Skeletal muscle tissue (tissue), 4 donors: ENCODE results near the gene COL4A5. TPM values are rescaled to one million over a fixed set of nuclear protein-coding genes. Genes with fewer than 3 reads are reported as not detected.

Source experiments
- H3K27ac ChIP-seq: one replicate; pipeline ENCODE4 v1.7.0; 2013; ENCODE audit warnings: mild to moderate bottlenecking, low read depth, low read length, inconsistent platforms
- H3K27me3 ChIP-seq, 3 donors: one replicate each; pipeline ENCODE4 v1.7.0; 2013; ENCODE audit warnings: low read length in 3 of 3; ENCODE audit not compliant: control insufficient read depth in 3 of 3, insufficient read depth in 3 of 3
- H3K36me3 ChIP-seq, 3 donors: one replicate each; pipeline ENCODE4 v1.7.0; 2013; ENCODE audit warnings: low read length in 3 of 3; ENCODE audit not compliant: control insufficient read depth in 3 of 3, insufficient read depth in 3 of 3
- H3K4me1 ChIP-seq, 3 donors: one replicate each; pipeline ENCODE4 v1.7.0; 2013; ENCODE audit warnings: low read length in 3 of 3, mild to moderate bottlenecking in 3 of 3; ENCODE audit not compliant: control insufficient read depth in 3 of 3, insufficient read depth in 3 of 3
- H3K4me3 ChIP-seq, 3 donors: one replicate each; pipeline ENCODE4 v1.7.0; 2013; ENCODE audit warnings: low read length in 3 of 3
- H3K9ac ChIP-seq, 3 donors: one replicate each; pipeline ENCODE4 v1.7.0; 2013; ENCODE audit warnings: low read length in 3 of 3, mild to moderate bottlenecking in 3 of 3, moderate library complexity in 2 of 3, low read depth in 1 of 3
- H3K9me3 ChIP-seq, 3 donors: one replicate each; pipeline ENCODE4 v1.7.0; 2013; ENCODE audit warnings: low read length in 3 of 3; ENCODE audit not compliant: control insufficient read depth in 3 of 3
- total RNA-seq: library from RNA; depleted of rRNA; stranded (reverse); fragments of >200 nt; gene quantifications from one replicate; pipeline ENCODE4 v1.2.3, GENCODE V29; 2014
- donor health status: Osteomylitis.

COL4A5 gene
- total RNA-seq, 1 donor from 2014 or later = 17.2 TPM

DNA sequence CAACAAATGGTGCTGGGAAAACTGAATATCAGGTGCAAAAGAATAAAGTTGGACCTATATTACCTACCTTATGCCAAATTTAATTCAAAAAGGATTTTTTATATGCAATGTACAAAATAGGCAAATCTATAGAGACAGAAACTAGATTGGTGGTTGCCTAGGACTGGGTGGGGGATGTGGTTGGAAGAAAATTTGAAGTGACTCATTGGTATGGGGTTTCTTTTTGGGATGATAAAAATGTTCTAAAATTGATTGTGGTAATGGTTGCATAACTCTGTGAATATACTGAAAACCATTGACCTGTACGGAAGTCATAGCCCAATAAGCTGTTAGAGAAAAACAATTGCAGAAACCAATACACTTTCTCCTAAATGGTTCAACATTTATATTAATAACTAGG, 72.1 kb downstream of the COL4A5 start:
- no peaks in the 10 kb centered on the region for H3K4me1 ChIP-seq
- no peaks in the 10 kb centered on the region for H3K27me3 ChIP-seq
- H3K27ac ChIP-seq = no peak overlapping the region
- no peaks in the 10 kb centered on the region for H3K9me3 ChIP-seq
- H3K36me3 ChIP-seq = no peaks in the 10 kb centered on the region
- no peak overlapping the region for H3K4me3 ChIP-seq
- no peak overlapping the region for H3K9ac ChIP-seq

DNA sequence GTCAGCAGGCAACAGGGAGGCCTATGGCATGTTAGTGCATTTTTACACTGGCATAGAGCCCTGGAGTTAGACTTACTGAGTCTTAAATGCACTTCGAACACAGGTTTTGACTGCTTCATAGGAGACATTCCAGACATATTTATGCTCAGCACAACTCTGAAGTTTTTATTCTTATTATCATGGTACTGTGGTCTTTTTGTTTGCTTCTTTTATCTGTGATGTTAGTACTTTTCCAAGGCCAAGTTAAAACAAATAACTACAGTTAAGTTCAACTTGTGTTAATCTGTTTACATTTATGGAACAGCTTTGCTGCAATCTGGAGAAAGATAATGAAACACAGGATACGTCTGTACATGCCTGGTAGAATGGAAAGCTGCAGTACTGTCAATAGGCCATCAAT, 76.5 kb downstream of the COL4A5 start:
- Histone ChIP-seq H3K4me3 (no peak overlapping the region), H3K9ac (no peak overlapping the region), H3K9me3 (no peaks in the 10 kb centered on the region), H3K27me3 (no peaks in the 10 kb centered on the region), H3K27ac (no peak overlapping the region), H3K36me3 (no peaks in the 10 kb centered on the region), H3K4me1 (no peaks in the 10 kb centered on the region)

GRCh38 chrX:108527724-108528123, 88.1 kb downstream of the COL4A5 start:
- Histone ChIP-seq H3K9ac (no peak overlapping the region), H3K27me3 (peaks cover 0 to 11% (median 0%) of the 10 kb centered on the region in 3 donors), H3K4me1 (no peaks in the 10 kb centered on the region), H3K27ac (no peak overlapping the region), H3K9me3 (no peaks in the 10 kb centered on the region), H3K4me3 (no peak overlapping the region), H3K36me3 (no peaks in the 10 kb centered on the region)

DNA sequence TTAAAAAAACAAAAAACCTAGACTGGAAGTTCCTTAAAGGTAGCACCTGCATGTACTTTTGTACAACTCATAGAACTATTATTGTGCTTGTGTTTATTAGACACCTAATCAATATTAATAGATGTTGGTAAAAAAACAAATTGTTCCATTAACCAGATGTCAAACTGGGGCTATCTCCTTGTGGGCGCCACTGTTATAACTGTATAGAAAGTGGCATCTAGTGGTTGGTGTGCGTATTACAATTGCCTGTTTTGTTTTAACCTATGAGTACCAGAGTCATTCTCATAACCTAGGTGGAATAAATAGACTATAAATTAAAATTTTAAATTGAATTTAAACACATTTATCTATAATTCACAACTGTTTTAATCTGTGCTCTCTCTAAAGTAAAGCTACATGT, 97.4 kb downstream of the COL4A5 start:
- Histone ChIP-seq H3K4me1 (no peaks in the 10 kb centered on the region), H3K36me3 (no peaks in the 10 kb centered on the region), H3K27me3 (no peaks in the 10 kb centered on the region), H3K9ac (no peak overlapping the region), H3K9me3 (no peaks in the 10 kb centered on the region), H3K4me3 (no peak overlapping the region), H3K27ac (no peak overlapping the region)

DNA sequence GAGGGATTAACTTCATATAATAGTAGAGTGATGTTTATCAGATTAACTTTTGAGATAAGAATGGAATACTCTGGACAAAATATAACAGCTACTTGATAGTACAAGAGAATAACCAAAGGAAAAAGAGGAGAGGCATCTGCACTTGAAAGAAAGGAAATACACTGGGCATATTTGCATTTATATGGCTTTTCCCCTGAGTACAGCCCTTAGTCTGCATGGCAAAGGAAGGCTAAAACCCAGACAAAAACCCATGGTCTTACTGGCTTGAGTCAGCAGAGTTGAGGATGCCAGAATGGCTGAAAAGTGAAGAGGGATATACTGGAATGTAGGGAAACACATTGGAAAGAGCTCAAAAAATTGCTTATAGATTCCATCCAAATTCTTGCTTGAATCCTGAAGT, 101.6 kb downstream of the COL4A5 start:
- H3K27me3 ChIP-seq = no peaks in the 10 kb centered on the region
- H3K4me1 ChIP-seq = no peaks in the 10 kb centered on the region
- no peak overlapping the region for H3K27ac ChIP-seq
- H3K9me3 ChIP-seq = no peaks in the 10 kb centered on the region
- no peaks in the 10 kb centered on the region for H3K36me3 ChIP-seq
- H3K9ac ChIP-seq = no peak overlapping the region
- H3K4me3 ChIP-seq = no peak overlapping the region

GRCh38 chrX:108557580-108557979, 117.9 kb downstream of the COL4A5 start:
- no peaks in the 10 kb centered on the region for H3K9me3 ChIP-seq

GRCh38 chrX:108558217-108558616, 118.6 kb downstream of the COL4A5 start:
- Histone ChIP-seq H3K27ac (no peak overlapping the region), H3K36me3 (no peaks in the 10 kb centered on the region), H3K4me3 (no peak overlapping the region), H3K27me3 (no peaks in the 10 kb centered on the region), H3K4me1 (no peaks in the 10 kb centered on the region), H3K9ac (no peak overlapping the region), H3K9me3 (no peaks in the 10 kb centered on the region)

More at GRCh38 chrX:108557580-108557979, 117.9 kb downstream of the COL4A5 start:
- Histone ChIP-seq H3K9ac (no peak overlapping the region), H3K27ac (no peak overlapping the region), H3K36me3 (no peaks in the 10 kb centered on the region), H3K27me3 (no peaks in the 10 kb centered on the region), H3K4me3 (no peak overlapping the region), H3K4me1 (no peaks in the 10 kb centered on the region)

GRCh38 chrX:108573136-108573535, 133.5 kb downstream of the COL4A5 start:
- no peak overlapping the region for H3K4me3 ChIP-seq
- no peaks in the 10 kb centered on the region for H3K4me1 ChIP-seq
- H3K27ac ChIP-seq = no peak overlapping the region
- H3K36me3 ChIP-seq = no peaks in the 10 kb centered on the region
- no peak overlapping the region for H3K9ac ChIP-seq
- no peaks in the 10 kb centered on the region for H3K9me3 ChIP-seq
- H3K27me3 ChIP-seq = no peaks in the 10 kb centered on the region

DNA sequence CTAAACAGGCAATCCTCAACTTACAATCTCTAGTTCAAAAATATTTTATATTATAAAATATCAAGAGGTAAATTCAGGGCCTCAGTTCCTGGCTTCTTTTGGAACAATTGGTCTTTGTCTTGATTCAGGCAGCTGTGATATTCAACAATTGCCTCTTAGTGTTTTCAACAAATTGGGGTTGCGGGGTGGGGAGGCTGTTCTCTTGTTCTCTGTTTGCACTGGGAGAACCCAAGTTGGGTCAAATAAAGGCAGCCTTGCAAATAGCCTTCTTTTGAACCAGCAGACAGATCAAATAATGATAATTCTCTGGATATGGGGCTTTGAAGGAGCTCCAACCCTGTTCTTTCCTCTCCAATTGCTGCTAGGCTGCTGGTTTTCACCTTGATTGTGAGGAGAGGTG, 142.5 kb downstream of the COL4A5 start:
- H3K4me1 ChIP-seq = no peaks in the 10 kb centered on the region
- H3K36me3 ChIP-seq = no peaks in the 10 kb centered on the region
- no peaks in the 10 kb centered on the region for H3K9me3 ChIP-seq
- H3K9ac ChIP-seq = no peak overlapping the region
- H3K4me3 ChIP-seq = no peak overlapping the region
- no peaks in the 10 kb centered on the region for H3K27me3 ChIP-seq
- H3K27ac ChIP-seq = no peak overlapping the region

DNA sequence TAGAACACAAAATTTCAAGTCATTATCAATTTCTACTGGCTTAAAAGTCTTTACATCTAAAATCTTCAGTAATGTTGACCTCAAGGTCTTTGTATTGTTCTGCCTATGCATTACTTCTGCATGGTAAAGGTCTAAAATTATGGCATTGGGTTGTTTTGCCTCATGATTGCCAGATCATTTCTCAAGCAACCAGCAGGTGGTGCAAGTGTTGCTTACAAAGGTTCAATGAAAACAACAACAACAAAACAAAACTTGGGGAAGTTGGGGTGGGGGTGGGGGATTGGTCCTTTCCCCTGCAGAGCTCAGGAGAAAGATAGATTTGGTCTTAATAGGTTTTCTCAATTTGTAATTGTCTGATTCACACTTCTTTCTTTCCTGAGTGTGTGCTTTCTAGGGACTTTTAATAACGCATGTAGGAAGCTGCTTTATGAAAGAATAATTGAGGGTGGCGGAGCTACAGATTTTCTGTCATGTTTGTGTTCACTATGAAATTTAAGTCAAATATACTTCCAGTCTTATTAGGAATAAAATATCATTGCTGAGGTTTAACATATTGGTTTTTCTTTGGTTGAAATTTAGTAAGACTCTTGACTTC, 145.1 kb downstream of the COL4A5 start:
- Histone ChIP-seq H3K4me3 (no peak overlapping the region), H3K36me3 (no peaks in the 10 kb centered on the region), H3K27me3 (no peaks in the 10 kb centered on the region), H3K27ac (no peak overlapping the region), H3K9ac (no peak overlapping the region), H3K4me1 (no peaks in the 10 kb centered on the region), H3K9me3 (no peaks in the 10 kb centered on the region)
